GM10248 (cell line): Measurements from ENCODE around the gene CARD10.

Experiments
- CTCF ChIA-PET: fragments of 300-600 bp; sonication (Branson Sonifier 250); formaldehyde crosslinking; extraction: SDS; loops from one replicate; lab custom pipeline; 2021; ENCODE audit warnings: antibody characterized with exemption; lab: Yijun Ruan, JAX
- POLR2A ChIA-PET: fragments of 350-650 bp; sonication (Branson Sonifier 250); formaldehyde crosslinking; extraction: SDS; loops from one replicate; lab custom pipeline; 2020; ENCODE audit warnings: antibody characterized with exemption; lab: Yijun Ruan, JAX
- DNase-seq: peaks from one replicate; pipeline ENCODE4 v3.0.0; 2012; ENCODE audit errors: extremely low spot score
- TF ChIP-seq, protein P1 (sequence below): IDR thresholded peaks from 2 replicates; pipeline ENCODE4 v1.5.1; 2012; ENCODE audit warnings: mild to moderate bottlenecking, low read depth; ENCODE audit errors: extremely low read depth, missing control alignments, control extremely low read depth

CARD10 gene

DNA sequence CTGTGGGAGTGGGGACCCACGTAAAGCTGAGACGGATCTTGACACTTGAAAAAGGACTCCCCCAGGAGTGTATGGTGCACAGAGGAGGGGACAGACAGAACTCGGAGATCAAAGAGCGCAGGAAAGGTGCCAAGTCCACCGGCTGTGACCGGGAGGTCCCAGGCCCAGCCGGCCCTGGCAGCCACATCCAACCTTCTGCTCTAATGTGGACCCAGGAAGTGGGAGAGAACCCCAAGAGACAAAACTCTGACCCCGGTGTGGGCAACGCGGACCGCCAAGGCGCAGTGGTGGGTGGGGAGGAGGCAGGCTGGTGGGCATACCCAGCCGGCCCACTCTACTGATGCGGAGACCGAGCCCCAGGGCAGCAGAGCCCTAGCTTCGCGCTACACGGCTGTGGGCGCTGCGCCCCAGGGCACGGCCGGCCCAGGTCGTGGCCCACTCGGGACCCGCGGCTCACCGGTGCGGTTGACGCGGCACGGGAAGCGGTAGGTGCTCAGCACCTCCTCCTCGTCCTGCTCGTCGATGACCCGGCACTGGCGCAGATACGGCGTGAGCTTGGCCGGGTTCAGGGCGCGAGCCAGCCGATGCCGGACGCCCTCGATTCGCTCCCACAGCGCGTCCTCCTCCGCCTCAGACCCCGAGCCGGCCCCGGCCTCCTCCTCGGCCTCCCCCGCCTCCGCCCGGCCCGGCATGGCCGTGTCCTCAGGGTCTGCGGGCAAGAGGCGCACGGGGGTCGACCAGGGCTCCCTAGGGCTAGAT lies 527 bp downstream of the CARD10 start:
- no peak for DNase-seq
- ChIA-PET CTCF (interaction anchor here (0.8 to 1.4 kb wide), 3 partner anchors 12 to 26 kb away, joined by 3 to 4 read pairs (median 3); no protein-coding TSS in a partner anchor), POLR2A (no interaction called here)
- TF ChIP-seq, protein P1, sequence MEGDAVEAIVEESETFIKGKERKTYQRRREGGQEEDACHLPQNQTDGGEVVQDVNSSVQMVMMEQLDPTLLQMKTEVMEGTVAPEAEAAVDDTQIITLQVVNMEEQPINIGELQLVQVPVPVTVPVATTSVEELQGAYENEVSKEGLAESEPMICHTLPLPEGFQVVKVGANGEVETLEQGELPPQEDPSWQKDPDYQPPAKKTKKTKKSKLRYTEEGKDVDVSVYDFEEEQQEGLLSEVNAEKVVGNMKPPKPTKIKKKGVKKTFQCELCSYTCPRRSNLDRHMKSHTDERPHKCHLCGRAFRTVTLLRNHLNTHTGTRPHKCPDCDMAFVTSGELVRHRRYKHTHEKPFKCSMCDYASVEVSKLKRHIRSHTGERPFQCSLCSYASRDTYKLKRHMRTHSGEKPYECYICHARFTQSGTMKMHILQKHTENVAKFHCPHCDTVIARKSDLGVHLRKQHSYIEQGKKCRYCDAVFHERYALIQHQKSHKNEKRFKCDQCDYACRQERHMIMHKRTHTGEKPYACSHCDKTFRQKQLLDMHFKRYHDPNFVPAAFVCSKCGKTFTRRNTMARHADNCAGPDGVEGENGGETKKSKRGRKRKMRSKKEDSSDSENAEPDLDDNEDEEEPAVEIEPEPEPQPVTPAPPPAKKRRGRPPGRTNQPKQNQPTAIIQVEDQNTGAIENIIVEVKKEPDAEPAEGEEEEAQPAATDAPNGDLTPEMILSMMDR, result no peak

DNA sequence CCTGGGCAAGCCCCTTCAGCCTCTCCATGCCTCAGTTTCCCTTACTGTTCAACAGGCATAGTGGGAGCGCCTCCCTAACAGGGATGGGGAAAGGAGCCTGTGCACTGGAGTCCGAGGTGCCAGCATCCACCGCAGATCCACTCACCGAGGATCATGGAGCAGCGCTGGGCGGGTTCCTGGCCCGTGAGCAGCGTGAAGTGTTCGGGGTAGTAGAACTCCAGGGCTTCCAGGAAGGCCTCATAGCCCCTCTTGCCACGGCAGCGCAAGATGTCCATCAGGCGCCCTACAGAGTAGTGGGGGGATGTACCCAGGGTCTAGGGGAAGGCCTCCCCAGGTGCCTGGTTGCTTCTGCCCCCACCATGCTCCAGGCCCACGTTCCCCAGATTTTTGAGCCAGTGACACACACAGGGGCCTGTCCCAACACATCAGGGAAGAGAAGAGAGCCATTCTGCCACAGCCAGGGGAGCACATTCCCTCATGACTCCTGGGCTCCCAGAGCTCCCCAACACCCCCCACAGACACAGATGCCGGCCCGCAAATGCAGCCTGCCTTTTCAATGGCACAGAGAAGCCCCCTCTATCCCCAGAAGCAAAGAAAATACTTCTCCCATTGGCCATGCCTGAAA lies 1.3 kb downstream of the CARD10 start:
- TF ChIP-seq, protein P1, result no peak
- no peak for DNase-seq
- ChIA-PET POLR2A (no interaction called here), CTCF (interaction anchor here (0.8 to 1.4 kb wide), 3 partner anchors 11 to 26 kb away, joined by 3 to 4 read pairs (median 3); no protein-coding TSS in a partner anchor)

DNA sequence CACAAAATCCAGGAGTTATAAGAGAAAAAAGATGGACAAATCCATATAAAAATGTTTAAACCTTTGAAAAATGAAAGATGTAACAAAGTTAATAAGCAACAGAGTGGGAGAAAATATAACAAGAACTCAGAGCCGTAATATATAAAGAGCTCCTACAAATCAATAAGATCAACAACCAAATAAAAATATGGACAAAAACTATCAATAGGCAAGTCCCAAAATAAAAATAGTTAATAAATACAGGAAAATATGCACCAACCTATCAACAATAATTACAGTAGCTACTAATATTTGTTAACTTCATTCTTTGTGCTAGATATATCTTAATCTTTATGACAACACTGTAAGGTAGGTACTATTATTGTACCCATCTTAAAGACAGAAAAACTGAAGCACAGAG lies 2.8 kb downstream of the CARD10 start:
- CTCF ChIA-PET, result interaction anchor here (1.3 to 1.5 kb wide), 2 partner anchors 11 to 30 kb away, joined by 3 to 6 read pairs; partner anchors contain the start of gene MFNG
- TF ChIP-seq, protein P1, result no peak
- POLR2A ChIA-PET, result no interaction called here
- DNase-seq, result no peak

DNA sequence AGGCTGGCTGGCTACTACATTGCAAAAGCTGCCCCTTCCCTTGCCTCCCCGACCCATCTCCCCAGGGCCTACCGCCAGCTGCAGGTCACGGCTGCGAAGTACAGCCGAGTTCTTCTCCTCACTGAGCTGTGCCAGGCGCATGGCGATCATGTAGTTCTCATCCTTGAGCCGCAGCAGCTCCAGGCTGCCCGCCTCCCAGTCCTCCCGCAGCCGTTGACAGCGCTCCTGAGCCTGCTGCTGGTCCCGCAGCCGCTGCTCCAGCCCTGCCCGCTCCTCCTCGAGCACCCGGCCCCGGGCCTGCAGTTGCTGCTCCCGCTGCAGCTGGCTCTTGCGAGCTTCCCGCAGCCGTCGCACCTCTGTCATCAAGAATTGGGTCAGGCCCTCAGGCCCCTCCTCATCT lies 3.3 kb downstream of the CARD10 start:
- TF ChIP-seq, protein P1, result no peak
- CTCF ChIA-PET, result interaction anchor here (1.3 to 1.5 kb wide), 2 partner anchors 12 to 29 kb away, joined by 3 to 6 read pairs; partner anchors contain the start of gene MFNG
- no peak for DNase-seq
- POLR2A ChIA-PET, result no interaction called here

DNA sequence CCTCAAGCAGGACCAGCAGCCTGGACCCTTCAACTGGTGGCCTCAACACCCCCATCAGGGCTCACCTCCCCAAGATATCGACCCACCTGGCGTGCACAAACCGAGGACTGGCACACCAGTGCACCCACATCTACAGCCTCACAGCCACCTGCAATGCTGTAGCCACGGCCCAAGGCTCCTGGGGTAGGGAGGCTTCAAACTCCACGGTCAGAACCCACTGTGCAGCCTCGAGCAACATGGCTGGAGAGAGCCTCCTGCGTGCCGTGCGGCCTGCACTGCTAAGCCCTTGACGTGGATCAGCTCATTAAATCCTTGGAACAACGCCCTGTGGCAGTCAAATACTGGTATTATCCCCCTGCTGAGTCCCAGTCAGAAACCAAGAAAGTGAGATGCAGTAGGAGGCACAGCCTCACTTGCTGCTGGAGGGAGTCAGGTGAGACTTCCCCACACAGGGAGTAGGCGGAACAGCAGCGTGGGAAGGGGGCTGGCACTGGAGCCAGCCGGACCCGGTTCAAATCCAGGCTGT lies 4.6 kb downstream of the CARD10 start:
- POLR2A ChIA-PET, result no interaction called here
- CTCF ChIA-PET, result no interaction called here
- DNase-seq, result no peak
- TF ChIP-seq, protein P1, result no peak

DNA sequence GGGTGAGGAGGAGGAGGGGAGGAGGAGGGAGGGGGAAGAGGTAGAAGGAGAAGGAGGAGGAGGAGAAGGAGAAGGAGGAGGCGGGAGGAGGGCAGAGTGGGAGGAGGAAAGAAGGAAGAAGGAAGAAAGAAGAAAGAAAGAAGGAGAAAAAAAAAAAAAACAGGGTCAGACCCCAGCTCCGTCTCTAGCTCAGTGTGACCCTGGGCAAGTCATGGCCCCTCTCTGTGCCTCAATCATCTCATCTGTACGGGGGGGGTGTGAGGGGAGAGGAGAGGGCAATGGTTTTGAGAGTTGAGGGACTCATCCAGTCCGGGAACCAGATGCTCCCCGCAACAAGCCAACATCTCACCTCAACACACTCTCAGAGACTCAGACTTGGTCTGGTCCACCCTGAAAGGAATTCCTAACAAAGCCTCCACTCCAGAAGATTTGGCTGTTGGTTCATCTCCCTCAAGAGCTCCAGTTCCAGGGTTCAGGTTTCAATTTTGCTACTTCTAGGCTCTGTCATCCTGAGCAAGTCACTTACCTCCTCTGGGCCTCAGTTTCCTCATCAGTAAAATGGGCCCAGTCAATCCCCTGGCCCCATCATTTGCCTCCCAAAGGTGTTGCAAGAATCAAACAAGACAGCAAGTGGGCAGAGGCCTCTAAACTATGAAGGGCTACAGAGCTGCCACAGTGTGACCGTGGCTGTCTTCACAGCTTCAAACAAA lies 7.7 kb downstream of the CARD10 start:
- TF ChIP-seq, protein P1, result no peak
- CTCF ChIA-PET, result interaction anchor here (1.5 to 1.9 kb wide), 4 partner anchors 18 to 194 kb away, joined by 3 to 9 read pairs (median 4); no protein-coding TSS in a partner anchor
- DNase-seq, result no peak
- POLR2A ChIA-PET, result no interaction called here
